ENCODE measurements around the gene BBC3.

The BBC3 gene

GRCh38 chr19:47210689-47211316 lies 20.2 kb downstream of the BBC3 start:
- WGBS = 45% methylated on average over 17 of the region's 19 CpGs
- Histone ChIP-seq H3K4me2 (ENCODE audit: low read length, poor library complexity, severe bottlenecking) (no peak overlapping the region), H2AK5ac (ENCODE audit: low read length, severe bottlenecking) (peak overlapping the region; percentile 94), H3K79me1 (replicated peaks; ENCODE audit: low read length, poor library complexity, severe bottlenecking) (peaks cover 6% of the 10 kb centered on the region), H2BK120ac (ENCODE audit: low read depth, low read length) (peak overlapping the region; percentile 67), H2AFZ (ENCODE audit: low read depth, low read length) (no peak overlapping the region), H4K8ac (ENCODE audit: low read length) (peak overlapping the region; percentile 93), H3K4me3 (ENCODE audit: insufficient read depth in 1 of 2, low read depth in 1 of 2, low read length in 2 of 2) (no peak overlapping the region), H2BK15ac (ENCODE audit: low read depth, poor library complexity, severe bottlenecking) (no peak overlapping the region), H3K4me1 (ENCODE audit: control insufficient read depth, insufficient read depth, low read depth, low read length) (peaks cover 7% of the 10 kb centered on the region), H3K4ac (ENCODE audit: low read depth in 1 of 2, low read length in 2 of 2) (peak overlapping the region; percentile 47 to 98), H3K18ac (ENCODE audit: low read depth in 1 of 2, low read length in 2 of 2) (peak overlapping the region; percentile 79 to 91), H3K9me3 (ENCODE audit: control insufficient read depth, low read length) (no peaks in the 10 kb centered on the region), H3K36me3 (ENCODE audit: control insufficient read depth in 1 of 2, insufficient read depth in 2 of 2, low read depth in 1 of 2, low read length in 2 of 2) (peaks cover 41 to 52% of the 10 kb centered on the region in 2 experiments), H2BK5ac (ENCODE audit: low read depth, low read length, poor library complexity, severe bottlenecking) (no peak overlapping the region), H3K27ac (ENCODE audit: low read length, poor library complexity, severe bottlenecking) (peak overlapping the region; percentile 22), H3K14ac (ENCODE audit: low read length in 2 of 2) (peak overlapping the region; percentile 35 to 64), H3K23ac (ENCODE audit: low read length in 2 of 2) (no peak overlapping the region), H4K91ac (ENCODE audit: low read length) (peak overlapping the region; percentile 98), H3K27me3 (ENCODE audit: control insufficient read depth in 1 of 2, insufficient read depth in 1 of 2, low read length in 2 of 2) (no peaks in the 10 kb centered on the region), H3K9ac (ENCODE audit: low read length) (peak overlapping the region; percentile 78), H2BK12ac (ENCODE audit: low read length in 2 of 2) (peak overlapping the region; percentile 59 to 83)
- peak; percentile 86 for DNase-seq

DNA sequence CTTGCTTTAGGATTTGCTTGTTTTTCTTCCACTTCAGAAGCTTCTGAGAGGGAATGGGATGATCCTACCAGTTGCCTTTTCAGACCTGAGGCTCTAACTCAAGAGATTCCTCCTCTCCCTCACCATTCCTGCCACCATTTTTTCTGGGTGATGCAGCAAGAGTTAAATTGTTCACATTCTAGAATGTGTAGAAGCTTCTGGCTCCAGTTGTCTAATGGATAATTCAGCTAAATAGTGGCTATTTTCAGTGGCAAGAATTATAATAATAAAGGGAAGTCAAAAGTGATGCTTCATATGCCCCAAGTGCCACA lies 20.9 kb downstream of the BBC3 start:
- Histone ChIP-seq H3K4me2 (ENCODE audit: low read length, poor library complexity, severe bottlenecking) (no peak overlapping the region), H3K23ac (ENCODE audit: low read length in 2 of 2) (no peak overlapping the region), H3K18ac (ENCODE audit: low read depth in 1 of 2, low read length in 2 of 2) (peak overlapping the region; percentile 79 to 91), H4K8ac (ENCODE audit: low read length) (peak overlapping the region; percentile 91), H3K4me1 (ENCODE audit: control insufficient read depth, insufficient read depth, low read depth, low read length) (peaks cover 7% of the 10 kb centered on the region), H3K9me3 (ENCODE audit: control insufficient read depth, low read length) (no peaks in the 10 kb centered on the region), H3K9ac (ENCODE audit: low read length) (peak overlapping the region; percentile 78), H3K14ac (ENCODE audit: low read length in 2 of 2) (peak overlapping the region in 1 of 2 experiments; percentile 64), H2BK5ac (ENCODE audit: low read depth, low read length, poor library complexity, severe bottlenecking) (no peak overlapping the region), H3K27me3 (ENCODE audit: control insufficient read depth in 1 of 2, insufficient read depth in 1 of 2, low read length in 2 of 2) (no peaks in the 10 kb centered on the region), H3K27ac (ENCODE audit: low read length, poor library complexity, severe bottlenecking) (peak overlapping the region; percentile 30), H3K4ac (ENCODE audit: low read depth in 1 of 2, low read length in 2 of 2) (peak overlapping the region; percentile 17 to 98), H2BK120ac (ENCODE audit: low read depth, low read length) (peak overlapping the region; percentile 67), H2BK15ac (ENCODE audit: low read depth, poor library complexity, severe bottlenecking) (no peak overlapping the region), H4K91ac (ENCODE audit: low read length) (peak overlapping the region; percentile 96), H2AFZ (ENCODE audit: low read depth, low read length) (no peak overlapping the region), H3K36me3 (ENCODE audit: control insufficient read depth in 1 of 2, insufficient read depth in 2 of 2, low read depth in 1 of 2, low read length in 2 of 2) (peaks cover 44 to 59% of the 10 kb centered on the region in 2 experiments), H3K4me3 (ENCODE audit: insufficient read depth in 1 of 2, low read depth in 1 of 2, low read length in 2 of 2) (no peak overlapping the region), H2AK5ac (ENCODE audit: low read length, severe bottlenecking) (no peak overlapping the region), H3K79me1 (replicated peaks; ENCODE audit: low read length, poor library complexity, severe bottlenecking) (peaks cover 9% of the 10 kb centered on the region), H2BK12ac (ENCODE audit: low read length in 2 of 2) (peak overlapping the region in 1 of 2 experiments; percentile 59)
- no peak for DNase-seq

- no peak overlapping the region for H3K27ac ChIP-seq (ENCODE audit: low read length, poor library complexity, severe bottlenecking)
- no peaks in the 10 kb centered on the region for H3K9me3 ChIP-seq (ENCODE audit: control insufficient read depth, low read length)
- no peak overlapping the region for H3K4me2 ChIP-seq (ENCODE audit: low read length, poor library complexity, severe bottlenecking)
- peak overlapping the region in 1 of 2 experiments; percentile 46 for H3K4ac ChIP-seq (ENCODE audit: low read depth in 1 of 2, low read length in 2 of 2)
- peaks cover 11% of the 10 kb centered on the region for H3K79me1 ChIP-seq (replicated peaks; ENCODE audit: low read length, poor library complexity, severe bottlenecking)
- H3K18ac ChIP-seq (ENCODE audit: low read depth in 1 of 2, low read length in 2 of 2) = peak overlapping the region; percentile 68 to 75
- H3K4me3 ChIP-seq (ENCODE audit: insufficient read depth in 1 of 2, low read depth in 1 of 2, low read length in 2 of 2) = no peak overlapping the region
- H3K9ac ChIP-seq (ENCODE audit: low read length) = peak overlapping the region; percentile 78
- no peak overlapping the region for H2AK5ac ChIP-seq (ENCODE audit: low read length, severe bottlenecking)
- peak; percentile 89 for DNase-seq
- H2BK120ac ChIP-seq (ENCODE audit: low read depth, low read length) = no peak overlapping the region
- no peak overlapping the region for H2BK5ac ChIP-seq (ENCODE audit: low read depth, low read length, poor library complexity, severe bottlenecking)
- H2BK15ac ChIP-seq (ENCODE audit: low read depth, poor library complexity, severe bottlenecking) = peak overlapping the region; percentile 92
- H3K4me1 ChIP-seq (ENCODE audit: control insufficient read depth, insufficient read depth, low read depth, low read length) = peaks cover 7% of the 10 kb centered on the region
- no peak overlapping the region for H4K8ac ChIP-seq (ENCODE audit: low read length)
- H3K27me3 ChIP-seq (ENCODE audit: control insufficient read depth in 1 of 2, insufficient read depth in 1 of 2, low read length in 2 of 2) = no peaks in the 10 kb centered on the region
- H2BK12ac ChIP-seq (ENCODE audit: low read length in 2 of 2) = peak overlapping the region; percentile 8 to 69
- no peak overlapping the region for H3K14ac ChIP-seq (ENCODE audit: low read length in 2 of 2)
- no peak overlapping the region for H3K23ac ChIP-seq (ENCODE audit: low read length in 2 of 2)
- H4K91ac ChIP-seq (ENCODE audit: low read length) = peak overlapping the region; percentile 19
- 85% methylated on average over 12 of the region's 13 CpGs for WGBS
- H3K36me3 ChIP-seq (ENCODE audit: control insufficient read depth in 1 of 2, insufficient read depth in 2 of 2, low read depth in 1 of 2, low read length in 2 of 2) = peaks cover 48 to 65% of the 10 kb centered on the region in 2 experiments
- H2AFZ ChIP-seq (ENCODE audit: low read depth, low read length) = no peak overlapping the region
Measured at GRCh38 chr19:47209319-47210179, 21.4 kb downstream of the BBC3 start.

DNA sequence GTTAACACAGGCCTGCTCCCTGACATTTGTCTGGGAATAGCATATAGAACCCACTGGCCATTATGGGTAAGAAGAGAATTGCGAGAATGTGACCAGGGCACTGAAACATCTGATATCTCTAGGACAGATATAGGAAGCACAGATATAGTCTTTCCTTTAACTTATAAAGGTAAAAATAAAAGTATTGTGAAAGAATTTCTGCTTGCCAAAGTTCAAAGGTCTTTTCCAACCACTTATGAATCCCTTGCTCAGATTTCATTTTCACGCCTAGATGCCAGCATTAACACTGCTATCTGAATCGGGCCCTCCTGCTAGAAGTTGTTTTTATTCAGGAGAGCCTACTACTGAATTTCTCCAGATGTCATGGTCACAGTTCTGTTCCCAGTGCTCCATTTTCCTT lies 27.7 kb downstream of the BBC3 start:
- H3K23ac ChIP-seq (ENCODE audit: low read length in 2 of 2) = no peak overlapping the region
- no peak overlapping the region for H4K8ac ChIP-seq (ENCODE audit: low read length)
- H2BK120ac ChIP-seq (ENCODE audit: low read depth, low read length) = no peak overlapping the region
- H3K27me3 ChIP-seq (ENCODE audit: control insufficient read depth in 1 of 2, insufficient read depth in 1 of 2, low read length in 2 of 2) = no peaks in the 10 kb centered on the region
- H2BK5ac ChIP-seq (ENCODE audit: low read depth, low read length, poor library complexity, severe bottlenecking) = no peak overlapping the region
- H2AFZ ChIP-seq (ENCODE audit: low read depth, low read length) = no peak overlapping the region
- H3K27ac ChIP-seq (ENCODE audit: low read length, poor library complexity, severe bottlenecking) = no peak overlapping the region
- peaks cover 5% of the 10 kb centered on the region for H3K4me1 ChIP-seq (ENCODE audit: control insufficient read depth, insufficient read depth, low read depth, low read length)
- no peak overlapping the region for H4K91ac ChIP-seq (ENCODE audit: low read length)
- H2AK5ac ChIP-seq (ENCODE audit: low read length, severe bottlenecking) = no peak overlapping the region
- H3K4ac ChIP-seq (ENCODE audit: low read depth in 1 of 2, low read length in 2 of 2) = no peak overlapping the region
- peaks cover 53 to 77% of the 10 kb centered on the region in 2 experiments for H3K36me3 ChIP-seq (ENCODE audit: control insufficient read depth in 1 of 2, insufficient read depth in 2 of 2, low read depth in 1 of 2, low read length in 2 of 2)
- WGBS = 98% methylated on average over 2 of the region's 3 CpGs
- H3K9me3 ChIP-seq (ENCODE audit: control insufficient read depth, low read length) = no peaks in the 10 kb centered on the region
- H3K79me1 ChIP-seq (replicated peaks; ENCODE audit: low read length, poor library complexity, severe bottlenecking) = peaks cover 18% of the 10 kb centered on the region
- H3K4me3 ChIP-seq (ENCODE audit: insufficient read depth in 1 of 2, low read depth in 1 of 2, low read length in 2 of 2) = no peak overlapping the region
- H3K9ac ChIP-seq (ENCODE audit: low read length) = no peak overlapping the region
- H3K18ac ChIP-seq (ENCODE audit: low read depth in 1 of 2, low read length in 2 of 2) = no peak overlapping the region
- no peak overlapping the region for H2BK15ac ChIP-seq (ENCODE audit: low read depth, poor library complexity, severe bottlenecking)
- no peak overlapping the region for H3K14ac ChIP-seq (ENCODE audit: low read length in 2 of 2)
- no peak for DNase-seq
- H2BK12ac ChIP-seq (ENCODE audit: low read length in 2 of 2) = no peak overlapping the region
- H3K4me2 ChIP-seq (ENCODE audit: low read length, poor library complexity, severe bottlenecking) = no peak overlapping the region
